ENCODE results near the gene TMEM131. TPM values are rescaled to one million over a fixed set of nuclear protein-coding genes. Genes with fewer than 3 reads are reported as not detected.

The TMEM131 gene
- total RNA-seq, 1 experiment from 2014 or later: 29.2 TPM

DNA sequence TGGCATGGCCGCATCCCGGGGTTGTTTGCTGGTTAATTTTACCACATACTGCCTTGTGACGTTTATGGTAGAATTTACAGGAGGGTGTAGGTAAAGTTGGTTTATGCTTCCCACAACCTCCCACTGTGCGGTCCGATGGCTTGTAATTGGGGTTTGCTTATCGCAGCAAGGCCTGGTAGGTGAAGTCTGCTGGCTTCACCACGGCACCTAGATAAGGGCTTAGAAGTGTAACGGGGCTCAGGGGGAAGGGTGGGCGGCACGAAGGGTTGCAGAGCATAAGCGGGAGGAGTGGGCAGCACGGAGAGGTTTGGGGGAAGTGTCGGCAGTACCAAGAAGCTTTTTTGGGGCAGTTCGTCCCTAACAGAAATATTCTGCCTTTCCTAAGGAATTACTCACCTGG lies 39.0 kb upstream of the TMEM131 start:
- BruUV-seq (replicated peaks): no TSS peak
- no peak overlapping the region for H3K4me3 Mint-ChIP-seq (ENCODE audit: low read depth, unreplicated experiment)
- no peak overlapping the region for H3K27ac Mint-ChIP-seq (ENCODE audit: unreplicated experiment)
- intact Hi-C loops (cut with micrococcal nuclease; ENCODE audit: unreplicated experiment): no loop called here
- TF ChIP-seq, protein P1, sequence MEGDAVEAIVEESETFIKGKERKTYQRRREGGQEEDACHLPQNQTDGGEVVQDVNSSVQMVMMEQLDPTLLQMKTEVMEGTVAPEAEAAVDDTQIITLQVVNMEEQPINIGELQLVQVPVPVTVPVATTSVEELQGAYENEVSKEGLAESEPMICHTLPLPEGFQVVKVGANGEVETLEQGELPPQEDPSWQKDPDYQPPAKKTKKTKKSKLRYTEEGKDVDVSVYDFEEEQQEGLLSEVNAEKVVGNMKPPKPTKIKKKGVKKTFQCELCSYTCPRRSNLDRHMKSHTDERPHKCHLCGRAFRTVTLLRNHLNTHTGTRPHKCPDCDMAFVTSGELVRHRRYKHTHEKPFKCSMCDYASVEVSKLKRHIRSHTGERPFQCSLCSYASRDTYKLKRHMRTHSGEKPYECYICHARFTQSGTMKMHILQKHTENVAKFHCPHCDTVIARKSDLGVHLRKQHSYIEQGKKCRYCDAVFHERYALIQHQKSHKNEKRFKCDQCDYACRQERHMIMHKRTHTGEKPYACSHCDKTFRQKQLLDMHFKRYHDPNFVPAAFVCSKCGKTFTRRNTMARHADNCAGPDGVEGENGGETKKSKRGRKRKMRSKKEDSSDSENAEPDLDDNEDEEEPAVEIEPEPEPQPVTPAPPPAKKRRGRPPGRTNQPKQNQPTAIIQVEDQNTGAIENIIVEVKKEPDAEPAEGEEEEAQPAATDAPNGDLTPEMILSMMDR (IDR thresholded peaks at IDR 0.05; ENCODE audit: unreplicated experiment): no peak
- H3K9me3 Mint-ChIP-seq (ENCODE audit: low read depth, unreplicated experiment): no peaks in the 10 kb centered on the region
- no peaks in the 10 kb centered on the region for H3K4me1 Mint-ChIP-seq (ENCODE audit: low read depth, unreplicated experiment)
- CTCF ChIA-PET: no interaction called here
- no peaks in the 10 kb centered on the region for H3K36me3 Mint-ChIP-seq (ENCODE audit: insufficient read depth, unreplicated experiment)
- no peak for DNase-seq
- H3K27me3 Mint-ChIP-seq (ENCODE audit: unreplicated experiment): peaks cover 23% of the 10 kb centered on the region

DNA sequence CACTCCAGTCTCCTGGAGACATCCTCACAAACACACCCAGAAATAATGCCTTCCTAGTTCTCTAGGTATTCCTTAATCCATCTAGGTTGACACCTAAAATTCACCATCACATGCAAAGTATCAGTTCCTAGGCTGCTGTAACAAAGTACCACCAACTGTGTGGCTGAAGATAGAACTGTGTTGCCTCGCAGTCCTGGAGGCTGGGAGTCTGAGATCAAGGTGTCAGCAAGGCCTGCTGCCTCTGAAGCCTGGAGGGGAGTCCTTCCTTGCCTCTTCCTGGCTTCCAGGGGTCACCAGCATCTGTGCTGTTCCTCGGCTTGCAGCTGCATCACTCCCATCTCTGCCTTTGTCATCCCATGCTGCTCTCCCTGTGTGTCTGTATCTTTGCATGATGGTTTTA lies 36.3 kb upstream of the TMEM131 start:
- intact Hi-C loops (cut with micrococcal nuclease; ENCODE audit: unreplicated experiment): no loop called here
- no TSS peak for BruUV-seq (replicated peaks)
- H3K27me3 Mint-ChIP-seq (ENCODE audit: unreplicated experiment): peaks cover 41% of the 10 kb centered on the region
- CTCF ChIA-PET: no interaction called here
- DNase-seq: no peak
- H3K36me3 Mint-ChIP-seq (ENCODE audit: insufficient read depth, unreplicated experiment): no peaks in the 10 kb centered on the region
- no peaks in the 10 kb centered on the region for H3K9me3 Mint-ChIP-seq (ENCODE audit: low read depth, unreplicated experiment)
- TF ChIP-seq, protein P1 (IDR thresholded peaks at IDR 0.05; ENCODE audit: unreplicated experiment): no peak
- no peak overlapping the region for H3K27ac Mint-ChIP-seq (ENCODE audit: unreplicated experiment)
- no peaks in the 10 kb centered on the region for H3K4me1 Mint-ChIP-seq (ENCODE audit: low read depth, unreplicated experiment)
- no peak overlapping the region for H3K4me3 Mint-ChIP-seq (ENCODE audit: low read depth, unreplicated experiment)

DNA sequence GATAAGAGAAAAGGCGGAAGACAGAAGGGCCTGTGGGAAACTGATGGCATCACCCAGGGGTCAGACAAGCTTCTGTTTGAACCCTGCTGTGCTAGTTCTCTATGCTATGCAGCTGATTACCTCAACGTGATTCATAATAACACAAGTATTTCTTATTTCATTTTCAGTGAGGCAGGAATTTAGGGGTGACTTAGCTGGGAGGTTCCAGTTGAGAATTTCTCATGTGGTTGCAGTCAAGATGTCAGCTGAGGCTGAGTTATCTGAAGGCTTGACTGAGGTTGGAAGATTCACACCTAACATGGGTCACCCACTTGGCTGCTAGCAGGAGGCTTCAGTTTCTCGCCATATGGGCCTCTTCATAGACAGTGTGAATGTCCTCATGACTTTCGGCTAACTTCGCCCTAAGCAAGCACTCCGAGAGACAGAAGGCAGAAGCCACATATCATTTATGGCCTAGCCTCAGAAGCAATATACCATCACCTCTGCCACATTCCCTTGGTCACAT lies 34.0 kb upstream of the TMEM131 start:
- Mint-ChIP-seq H3K27ac (ENCODE audit: unreplicated experiment) (no peak overlapping the region), H3K4me3 (ENCODE audit: low read depth, unreplicated experiment) (no peak overlapping the region), H3K4me1 (ENCODE audit: low read depth, unreplicated experiment) (no peaks in the 10 kb centered on the region), H3K27me3 (ENCODE audit: unreplicated experiment) (peaks cover 64% of the 10 kb centered on the region), H3K9me3 (ENCODE audit: low read depth, unreplicated experiment) (no peaks in the 10 kb centered on the region), H3K36me3 (ENCODE audit: insufficient read depth, unreplicated experiment) (no peaks in the 10 kb centered on the region)
- CTCF ChIA-PET: interaction anchor here (0.6 kb wide), 1 partner anchor 1692 kb away, joined by 3 read pairs; no protein-coding TSS in a partner anchor
- no peak for DNase-seq
- TF ChIP-seq, protein P1 (IDR thresholded peaks at IDR 0.05; ENCODE audit: unreplicated experiment): no peak
- intact Hi-C loops (cut with micrococcal nuclease; ENCODE audit: unreplicated experiment): no loop called here
- no TSS peak for BruUV-seq (replicated peaks)

DNA sequence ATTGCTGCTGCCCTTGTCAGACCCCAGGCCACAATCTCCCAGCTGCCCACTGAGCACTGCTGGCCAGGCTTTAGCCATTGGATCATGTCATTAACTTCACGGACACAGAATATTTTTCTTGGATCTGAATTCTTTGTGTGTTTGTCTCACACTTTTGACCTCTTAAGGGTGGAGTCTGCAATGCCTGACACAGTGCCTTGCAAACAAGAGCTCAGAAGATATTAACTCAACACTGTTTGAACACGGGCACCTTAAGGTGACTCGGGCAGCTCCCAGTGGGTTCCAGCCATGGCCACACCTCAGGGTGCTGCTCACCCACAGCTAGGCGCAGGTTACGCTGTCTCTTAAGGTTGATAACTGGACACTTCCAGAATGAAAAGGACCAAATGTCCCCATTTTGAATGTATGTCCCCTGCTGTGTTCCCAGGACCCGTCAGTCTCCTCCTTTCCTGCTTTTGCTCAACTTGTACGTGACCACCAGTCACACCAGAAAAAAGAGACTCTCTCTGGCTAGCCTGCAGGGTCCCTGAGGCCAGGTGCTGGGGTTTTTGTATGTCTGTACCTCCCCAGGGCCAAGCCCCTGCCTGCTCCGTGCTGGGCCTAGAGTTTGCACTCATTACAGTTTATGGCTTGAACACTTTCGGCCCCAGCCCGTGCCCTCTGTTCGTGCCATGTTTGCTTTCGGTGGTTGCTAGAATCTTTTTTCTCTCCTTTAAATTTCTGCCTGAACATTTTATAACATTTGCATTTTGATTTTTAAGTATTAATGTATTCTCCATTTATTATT lies 33.4 kb upstream of the TMEM131 start:
- Mint-ChIP-seq H3K27me3 (ENCODE audit: unreplicated experiment) (peaks cover 69% of the 10 kb centered on the region), H3K9me3 (ENCODE audit: low read depth, unreplicated experiment) (no peaks in the 10 kb centered on the region), H3K27ac (ENCODE audit: unreplicated experiment) (no peak overlapping the region), H3K4me1 (ENCODE audit: low read depth, unreplicated experiment) (no peaks in the 10 kb centered on the region), H3K36me3 (ENCODE audit: insufficient read depth, unreplicated experiment) (no peaks in the 10 kb centered on the region), H3K4me3 (ENCODE audit: low read depth, unreplicated experiment) (no peak overlapping the region)
- no peak for DNase-seq
- TF ChIP-seq, protein P1 (IDR thresholded peaks at IDR 0.05; ENCODE audit: unreplicated experiment): no peak
- intact Hi-C loops (cut with micrococcal nuclease; ENCODE audit: unreplicated experiment): no loop called here
- no TSS peak for BruUV-seq (replicated peaks)
- CTCF ChIA-PET: no interaction called here
